HG03135 (cell line): ENCODE data around the gene OAS3.
A peak's percentile ranks its signal among the peaks of the same experiment; 100 is the strongest.
"Not testable (repeated sequence)": the region's sequence is repeated elsewhere in the genome, so short reads cannot be mapped to it uniquely, and the experiment has no call there.

Experiments used
- ATAC-seq: cut with Tn5 transposase; IDR thresholded peaks from one replicate; pipeline ENCODE4 v1.9.1; 2021; ENCODE audit warnings: mild to moderate bottlenecking, moderate library complexity; ENCODE audit not compliant: unreplicated experiment

The OAS3 gene

DNA sequence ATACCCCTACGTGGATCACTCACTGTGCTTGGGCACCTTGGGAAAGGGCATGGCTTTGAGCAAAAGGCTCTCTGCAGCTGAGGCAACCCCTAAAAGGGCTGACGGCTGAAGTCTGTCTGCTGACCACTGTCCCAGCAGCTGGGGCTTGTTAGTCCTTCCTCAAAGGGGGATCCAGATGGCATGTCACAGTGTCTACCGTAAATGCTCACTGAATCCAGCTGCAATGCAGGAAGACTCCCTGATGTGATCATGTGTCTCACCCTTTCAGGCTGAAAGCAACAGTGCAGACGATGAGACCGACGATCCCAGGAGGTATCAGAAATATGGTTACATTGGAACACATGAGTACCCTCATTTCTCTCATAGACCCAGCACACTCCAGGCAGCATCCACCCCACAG lies 19.2 kb upstream of the OAS3 start:
- no peak for ATAC-seq

- ATAC-seq, result peak; percentile 73
These were observed 13.3 kb upstream of the OAS3 start for GRCh38 chr12:112924986-112925385.

DNA sequence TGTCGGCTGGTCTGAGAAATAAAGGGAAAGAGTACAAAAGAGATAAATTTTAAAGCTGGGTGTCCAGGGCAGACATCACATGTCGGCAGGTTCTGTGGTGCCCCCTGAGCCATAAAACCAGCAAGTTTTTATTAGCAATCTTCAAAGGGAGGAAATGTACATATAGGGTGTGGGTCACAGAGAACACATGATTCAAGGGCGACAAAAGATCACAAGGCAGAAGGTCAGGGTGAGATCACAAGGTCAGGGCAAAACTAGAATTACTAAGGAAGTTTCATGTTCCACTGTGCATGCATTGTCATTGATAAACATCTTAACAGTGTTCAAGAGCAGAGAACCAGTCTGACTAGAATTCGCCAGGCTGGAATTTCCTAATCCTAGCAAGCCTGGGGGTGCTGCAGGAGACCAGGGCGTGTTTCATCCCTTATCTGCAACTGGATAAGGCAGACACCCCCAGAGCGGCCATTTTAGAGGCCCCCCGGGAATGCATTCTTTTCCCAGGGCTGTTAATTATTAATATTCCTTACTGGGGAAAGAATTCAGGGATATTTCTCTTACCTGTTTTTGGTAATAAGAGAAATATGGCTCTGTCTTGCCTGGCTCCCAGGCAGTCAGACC lies 11.7 kb upstream of the OAS3 start:
- not testable (repeated sequence) for ATAC-seq

GRCh38 chr12:112927475-112927874 lies 10.8 kb upstream of the OAS3 start:
- ATAC-seq, result no peak

GRCh38 chr12:112927925-112928324 lies 10.3 kb upstream of the OAS3 start:
- no peak for ATAC-seq

DNA sequence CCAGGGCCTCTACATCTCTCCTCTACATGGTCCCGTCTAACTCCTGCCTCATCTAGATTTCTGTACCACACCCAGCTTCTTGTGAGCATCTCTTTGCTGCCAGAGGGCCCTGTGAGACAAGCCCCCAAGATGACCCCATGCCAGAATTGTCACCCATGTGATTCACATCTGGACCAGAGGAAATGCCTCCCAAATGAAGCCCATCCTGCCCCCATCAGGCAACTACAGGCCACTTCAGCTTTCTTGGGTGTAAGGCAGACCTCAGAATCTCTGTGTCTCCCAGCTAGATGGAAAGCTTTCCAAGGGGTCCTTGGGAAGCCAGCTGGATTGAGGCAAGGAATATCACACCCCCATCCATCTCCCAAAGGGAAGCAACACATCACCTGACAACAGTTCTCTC lies 9.3 kb upstream of the OAS3 start:
- ATAC-seq, result no peak

DNA sequence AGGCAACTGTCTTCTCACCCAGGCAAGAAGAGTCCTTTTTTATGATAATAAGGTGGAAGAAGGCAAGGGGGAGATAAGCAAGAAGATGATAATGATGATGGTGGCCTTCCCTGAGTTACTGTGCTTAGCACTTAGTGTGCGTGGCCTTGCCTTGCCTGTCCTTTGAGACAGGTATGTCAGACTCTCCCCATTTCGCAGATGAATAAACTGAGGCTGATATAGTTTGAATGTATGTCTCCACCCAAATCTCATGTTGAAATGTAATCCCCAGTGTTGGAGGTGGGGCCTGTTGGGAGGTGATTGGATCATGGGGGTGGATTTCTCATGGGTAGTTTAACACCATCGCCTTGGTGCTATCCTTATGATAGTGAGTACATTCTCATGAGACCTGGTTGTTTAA lies 8.6 kb upstream of the OAS3 start:
- ATAC-seq, result no peak

GRCh38 chr12:112930350-112930749 lies 7.9 kb upstream of the OAS3 start:
- ATAC-seq, result no peak

GRCh38 chr12:112932485-112933128 lies 5.7 kb upstream of the OAS3 start:
- ATAC-seq, result no peak

DNA sequence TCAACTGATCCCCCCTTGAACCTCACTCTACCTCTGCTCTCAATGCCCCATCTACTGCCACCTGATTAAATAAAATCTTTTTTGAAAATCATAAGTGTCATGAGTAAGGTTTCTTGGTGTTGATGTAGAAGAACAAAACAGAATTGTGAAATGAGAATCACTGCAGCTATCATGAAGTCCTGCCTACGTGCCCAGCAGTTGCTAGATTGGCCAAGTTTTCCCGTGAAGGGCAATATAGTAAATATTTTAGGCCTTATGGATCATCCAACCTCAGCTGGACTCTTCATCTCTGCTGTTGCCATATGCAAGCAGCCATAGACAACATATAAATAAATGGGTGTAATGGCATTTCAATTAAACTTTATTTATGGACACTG lies 5.2 kb upstream of the OAS3 start:
- ATAC-seq, result no peak

DNA sequence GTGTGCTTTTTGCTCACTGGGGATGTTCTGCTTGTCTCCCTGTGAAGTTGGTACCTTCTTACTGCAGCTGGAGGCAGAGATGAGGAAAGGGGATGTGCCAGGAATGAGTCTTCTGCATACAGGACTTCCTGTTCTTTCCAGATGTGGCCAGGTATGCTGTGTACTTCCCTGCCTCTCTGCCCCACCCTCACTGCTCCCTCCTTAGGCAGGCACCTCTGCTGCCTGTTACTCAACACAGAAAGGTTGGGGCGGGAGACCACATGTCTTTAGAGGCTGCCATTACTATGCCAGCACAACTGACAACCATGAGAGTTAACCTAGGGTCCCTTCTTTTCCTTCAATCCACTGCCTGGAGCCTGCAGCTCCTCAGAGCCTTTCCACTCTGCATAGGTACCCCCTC lies 2.0 kb upstream of the OAS3 start:
- ATAC-seq, result no peak

- no peak for ATAC-seq
These were observed 1.3 kb upstream of the OAS3 start for GRCh38 chr12:112936927-112937326.

DNA sequence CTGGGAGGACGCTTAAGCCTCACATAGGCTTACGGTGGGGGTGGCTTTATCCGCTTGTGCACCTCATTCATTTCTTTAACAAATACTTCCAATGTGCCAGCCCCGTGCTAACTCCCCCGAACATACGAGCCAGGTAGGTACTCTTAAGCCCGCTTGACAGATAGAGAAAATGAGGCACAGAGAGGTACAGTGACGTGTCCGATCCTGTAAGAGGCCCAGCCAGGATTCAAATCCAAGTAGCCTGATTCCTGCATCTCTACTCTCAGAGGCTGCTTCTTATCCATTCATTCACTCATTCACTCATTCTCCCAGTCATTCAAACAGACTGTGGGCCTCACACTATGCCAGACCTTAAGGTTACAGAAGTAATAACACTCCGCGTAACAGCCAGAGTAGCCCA lies 477 bp downstream of the OAS3 start:
- no peak for ATAC-seq

- ATAC-seq, result peak; percentile 52
These were observed 1.6 kb downstream of the OAS3 start for GRCh38 chr12:112939761-112940381.

DNA sequence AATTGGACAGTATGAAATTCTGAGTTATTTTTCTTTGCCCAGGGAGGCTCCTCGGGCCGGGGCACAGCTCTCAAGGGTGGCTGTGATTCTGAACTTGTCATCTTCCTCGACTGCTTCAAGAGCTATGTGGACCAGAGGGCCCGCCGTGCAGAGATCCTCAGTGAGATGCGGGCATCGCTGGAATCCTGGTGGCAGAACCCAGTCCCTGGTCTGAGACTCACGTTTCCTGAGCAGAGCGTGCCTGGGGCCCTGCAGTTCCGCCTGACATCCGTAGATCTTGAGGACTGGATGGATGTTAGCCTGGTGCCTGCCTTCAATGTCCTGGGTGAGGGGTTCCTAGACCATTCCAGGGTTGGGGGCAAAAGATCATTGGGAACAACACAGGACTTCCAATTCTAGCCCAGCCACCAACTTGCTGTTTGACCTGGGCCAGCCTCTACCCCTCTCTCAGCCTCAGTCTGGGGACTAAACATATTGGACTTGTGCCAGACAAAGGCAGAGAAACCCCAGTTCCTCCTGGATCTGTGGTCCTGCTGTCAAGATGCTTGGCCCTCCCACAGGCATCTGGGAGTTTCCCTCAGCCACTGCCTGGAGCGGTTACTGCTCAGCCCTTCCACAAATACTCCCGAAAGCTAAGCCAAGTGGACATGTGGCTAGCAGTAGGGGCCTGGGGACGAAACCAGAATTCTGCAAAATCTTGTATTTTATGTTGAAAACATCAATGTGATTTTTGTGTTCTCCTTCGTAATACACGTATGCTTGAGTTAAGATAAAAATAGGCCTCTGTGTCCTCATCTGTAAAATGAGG lies 3.5 kb downstream of the OAS3 start:
- no peak for ATAC-seq

GRCh38 chr12:112942572-112942971 lies 4.3 kb downstream of the OAS3 start:
- no peak for ATAC-seq

GRCh38 chr12:112944024-112944690 lies 5.9 kb downstream of the OAS3 start:
- ATAC-seq, result no peak

GRCh38 chr12:112945515-112945914 lies 7.2 kb downstream of the OAS3 start:
- no peak for ATAC-seq

DNA sequence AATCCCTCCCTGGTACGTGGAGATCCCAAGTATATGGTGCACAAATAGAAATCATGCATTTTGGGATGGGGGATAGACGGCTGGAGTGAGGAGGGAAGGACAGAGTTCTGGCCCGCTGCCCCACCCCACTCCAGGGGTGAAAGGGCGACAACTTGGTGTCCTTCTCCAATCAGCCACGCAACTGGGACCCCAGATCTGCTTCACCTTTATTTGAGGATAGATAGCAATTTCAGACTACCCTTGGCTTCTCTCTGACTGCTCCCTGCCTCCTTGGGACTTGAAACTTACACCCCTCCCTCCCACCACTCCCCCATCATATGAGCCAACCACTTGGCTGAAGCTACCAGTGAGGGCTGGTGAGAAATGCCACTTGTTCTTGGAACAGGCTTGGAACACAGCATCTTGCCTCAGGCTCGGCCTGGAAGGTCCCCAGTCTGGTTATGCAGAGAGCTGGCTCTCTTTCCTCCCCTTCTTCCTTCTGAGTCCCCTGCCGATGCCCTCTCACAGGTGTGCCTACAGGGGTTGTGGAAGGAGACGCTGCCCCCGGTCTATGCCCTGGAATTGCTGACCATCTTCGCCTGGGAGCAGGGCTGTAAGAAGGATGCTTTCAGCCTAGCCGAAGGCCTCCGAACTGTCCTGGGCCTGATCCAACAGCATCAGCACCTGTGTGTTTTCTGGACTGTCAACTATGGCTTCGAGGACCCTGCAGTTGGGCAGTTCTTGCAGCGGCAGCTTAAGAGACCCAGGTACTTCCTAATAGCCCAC lies 8.1 kb downstream of the OAS3 start:
- ATAC-seq, result no peak

GRCh38 chr12:112947314-112947713 lies 9.0 kb downstream of the OAS3 start:
- ATAC-seq, result no peak
